ENCODE results near the gene SCAPER.

Gene SCAPER

GRCh38 chr15:76501011-76501410 is 404.1 kb downstream of the SCAPER start:
- TF ChIP-seq CTCF (IDR thresholded peaks at IDR 0.05): no peak

- TF ChIP-seq CTCF (IDR thresholded peaks at IDR 0.05): no peak
Observed at GRCh38 chr15:76495487-76495886, 409.7 kb downstream of the SCAPER start.

- no peak for TF ChIP-seq CTCF (IDR thresholded peaks at IDR 0.05)
Observed at GRCh38 chr15:76492538-76492937, 412.6 kb downstream of the SCAPER start.

- TF ChIP-seq CTCF (IDR thresholded peaks at IDR 0.05): no peak
Observed at GRCh38 chr15:76483752-76484151, 421.4 kb downstream of the SCAPER start.

GRCh38 chr15:76483018-76483417 is 422.1 kb downstream of the SCAPER start:
- TF ChIP-seq CTCF (IDR thresholded peaks at IDR 0.05): no peak

- no peak for TF ChIP-seq CTCF (IDR thresholded peaks at IDR 0.05)
Observed at GRCh38 chr15:76480267-76480666, 424.9 kb downstream of the SCAPER start.

- TF ChIP-seq CTCF (IDR thresholded peaks at IDR 0.05): no peak
Observed at GRCh38 chr15:76470691-76471090, 434.4 kb downstream of the SCAPER start.

- TF ChIP-seq CTCF (IDR thresholded peaks at IDR 0.05): no peak
Observed at GRCh38 chr15:76468722-76469121, 436.4 kb downstream of the SCAPER start.

All from LNCAP (cell line).